ENCODE data around the gene GSTM1. TPM values are rescaled to one million over a fixed set of nuclear protein-coding genes. Genes with fewer than 3 reads are reported as not detected.
A peak's percentile ranks its signal among the peaks of the same experiment; 100 is the strongest.

GSTM1 gene
- total RNA-seq, 1 experiment from 2014 or later, result not detected

- ChIA-PET CTCF (interaction anchor here (0.6 to 3.2 kb wide), 25 partner anchors 10 to 371 kb away, joined by 3 to 26 read pairs (median 5); partner anchors contain the start of genes AHCYL1, EPS8L3, GNAI3 and GSTM4), POLR2A (interaction anchor here (0.6 to 1.3 kb wide), 2 partner anchors 92 to 94 kb away, joined by 3 to 5 read pairs; partner anchors contain the start of gene GNAI3)
- peaks cover 8% of the 10 kb centered on the region for H3K4me1 ChIP-seq
- Mint-ChIP-seq H3K4me1 (ENCODE audit: low read depth, unreplicated experiment) (peaks cover 9% of the 10 kb centered on the region), H3K36me3 (ENCODE audit: insufficient read depth, unreplicated experiment) (peaks cover 6% of the 10 kb centered on the region), H3K27me3 (ENCODE audit: insufficient read depth, unreplicated experiment) (no peaks in the 10 kb centered on the region), H3K4me3 (ENCODE audit: unreplicated experiment) (no peak overlapping the region), H3K27ac (ENCODE audit: unreplicated experiment) (no peak overlapping the region), H3K9me3 (ENCODE audit: unreplicated experiment) (no peaks in the 10 kb centered on the region)
- peak; percentile 77 to 83 for DNase-seq
- H3K27me3 ChIP-seq (replicated peaks; ENCODE audit: control insufficient read depth, insufficient read depth, low read length), result no peaks in the 10 kb centered on the region
- BruUV-seq (replicated peaks), result no TSS peak
- intact Hi-C loops (cut with micrococcal nuclease; ENCODE audit: unreplicated experiment), result loop anchor here (5.0 kb wide), 2 partner anchors 93 to 132 kb away; partner anchors contain the start of gene GNAI3
- H3K4me3 ChIP-seq (ENCODE audit: low read depth, low read length), result no peak overlapping the region
- H3K36me3 ChIP-seq (ENCODE audit: control insufficient read depth, insufficient read depth, low read length), result no peaks in the 10 kb centered on the region
- TF ChIP-seq CTCF (IDR thresholded peaks at IDR 0.05; ENCODE audit: insufficient read depth in 1 of 2, low read depth in 1 of 2, low read length in 1 of 2, severe bottlenecking in 1 of 2, unreplicated experiment in 1 of 2), result peak; percentile 74 to 75
- H3K9me3 ChIP-seq, result no peaks in the 10 kb centered on the region
These were observed 47.2 kb upstream of the GSTM1 start for GRCh38 chr1:109640285-109640865.

- BruUV-seq (replicated peaks), result no TSS peak
These were observed 46.4 kb upstream of the GSTM1 start for GRCh38 chr1:109641078-109641740.

More at GRCh38 chr1:109641078-109641740, 46.4 kb upstream of the GSTM1 start:
- Histone ChIP-seq H3K36me3 (ENCODE audit: control insufficient read depth, insufficient read depth, low read length) (no peaks in the 10 kb centered on the region), H3K9me3 (no peaks in the 10 kb centered on the region), H3K27me3 (replicated peaks; ENCODE audit: control insufficient read depth, insufficient read depth, low read length) (no peaks in the 10 kb centered on the region), H3K4me3 (ENCODE audit: low read depth, low read length) (no peak overlapping the region), H3K4me1 (peaks cover 3% of the 10 kb centered on the region)
- Mint-ChIP-seq H3K27ac (ENCODE audit: unreplicated experiment) (no peak overlapping the region), H3K4me1 (ENCODE audit: low read depth, unreplicated experiment) (peaks cover 6% of the 10 kb centered on the region), H3K27me3 (ENCODE audit: insufficient read depth, unreplicated experiment) (no peaks in the 10 kb centered on the region), H3K4me3 (ENCODE audit: unreplicated experiment) (no peak overlapping the region), H3K36me3 (ENCODE audit: insufficient read depth, unreplicated experiment) (peaks cover 6% of the 10 kb centered on the region), H3K9me3 (ENCODE audit: unreplicated experiment) (no peaks in the 10 kb centered on the region)
- DNase-seq, result no peak
- TF ChIP-seq CTCF (IDR thresholded peaks at IDR 0.05; ENCODE audit: insufficient read depth in 1 of 2, low read depth in 1 of 2, low read length in 1 of 2, severe bottlenecking in 1 of 2, unreplicated experiment in 1 of 2), result no peak
- ChIA-PET POLR2A (interaction anchor here (1.3 kb wide), 1 partner anchor 93 kb away, joined by 5 read pairs; the partner anchor contains the start of gene GNAI3), CTCF (interaction anchor here (1.1 to 3.2 kb wide), 8 partner anchors 9 to 343 kb away, joined by 4 to 26 read pairs (median 12); partner anchors contain the start of gene AHCYL1)
- intact Hi-C loops (cut with micrococcal nuclease; ENCODE audit: unreplicated experiment), result loop anchor here (5.0 kb wide), 2 partner anchors 94 to 131 kb away; partner anchors contain the start of gene GNAI3

Data from Caco-2 (cell line).